ENCODE results near the gene SMCO1. TPM values are rescaled to one million over a fixed set of nuclear protein-coding genes. Genes with fewer than 3 reads are reported as not detected.

SMCO1 gene
- total and polyA plus RNA-seq, 4 donors = not detected

DNA sequence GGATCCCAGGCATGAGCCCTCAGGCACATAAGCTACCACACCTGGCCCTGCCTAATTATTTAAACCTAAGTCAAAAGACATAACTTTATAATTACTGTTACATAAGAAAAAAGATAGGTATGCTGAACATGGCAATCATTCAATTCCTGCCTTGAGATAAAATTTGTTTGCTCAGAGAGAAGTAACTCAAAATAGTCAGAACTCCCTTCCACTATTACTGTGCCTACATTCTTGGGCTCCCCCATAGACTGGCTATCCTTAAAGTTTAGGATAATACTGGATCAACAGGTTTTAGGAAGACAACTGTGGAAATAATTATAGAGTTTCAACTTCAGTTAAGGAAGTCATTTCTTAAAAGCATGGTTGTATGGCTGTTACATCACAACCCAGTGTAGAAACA lies 43.3 kb upstream of the SMCO1 start:
- H3K9me3 ChIP-seq (ENCODE audit: control insufficient read depth in 4 of 4, insufficient read depth in 3 of 4, low read length in 3 of 4) = no peaks in the 10 kb centered on the region
- H3K36me3 ChIP-seq (ENCODE audit: control insufficient read depth in 4 of 4, insufficient read depth in 4 of 4, low read length in 4 of 4) = peaks cover 3 to 15% (median 10%) of the 10 kb centered on the region in 4 donors
- H3K27ac ChIP-seq (ENCODE audit: low read depth in 1 of 2, low read length in 1 of 2) = no peak overlapping the region
- peaks cover 0 to under 1% (median 0%) of the 10 kb centered on the region in 5 donors for H3K4me1 ChIP-seq (ENCODE audit: control insufficient read depth in 5 of 5, insufficient read depth in 5 of 5, low read length in 5 of 5)
- DNase-seq (no peak), ATAC-seq (ENCODE audit: insufficient read depth, low FRiP score) (no peak)
- H3K27me3 ChIP-seq (ENCODE audit: control insufficient read depth in 3 of 3, insufficient read depth in 3 of 3, low read length in 2 of 3) = no peaks in the 10 kb centered on the region
- H3K9ac ChIP-seq (ENCODE audit: insufficient read depth in 1 of 2, low read length in 2 of 2) = no peak overlapping the region
- TF ChIP-seq CTCF (IDR thresholded peaks at IDR 0.05; ENCODE audit: control extremely low read depth, extremely low read depth) = no peak
- H3K4me3 ChIP-seq = no peak overlapping the region

GRCh38 chr3:196557236-196557635 lies 42.1 kb upstream of the SMCO1 start:
- no peak for DNase-seq
- Histone ChIP-seq H3K27me3 (ENCODE audit: control insufficient read depth in 3 of 3, insufficient read depth in 3 of 3, low read length in 2 of 3) (no peaks in the 10 kb centered on the region), H3K4me1 (ENCODE audit: control insufficient read depth in 5 of 5, insufficient read depth in 5 of 5, low read length in 5 of 5) (no peaks in the 10 kb centered on the region), H3K36me3 (ENCODE audit: control insufficient read depth in 4 of 4, insufficient read depth in 4 of 4, low read length in 4 of 4) (peaks cover 3 to 15% (median 11%) of the 10 kb centered on the region in 4 donors), H3K9me3 (ENCODE audit: control insufficient read depth in 4 of 4, insufficient read depth in 3 of 4, low read length in 3 of 4) (no peaks in the 10 kb centered on the region), H3K4me3 (no peak overlapping the region), H3K27ac (ENCODE audit: low read depth in 1 of 2, low read length in 1 of 2) (no peak overlapping the region), H3K9ac (ENCODE audit: insufficient read depth in 1 of 2, low read length in 2 of 2) (no peak overlapping the region)
- no peak for TF ChIP-seq CTCF (IDR thresholded peaks at IDR 0.05; ENCODE audit: control extremely low read depth, extremely low read depth)
- WGBS, 2 donors = 90 to 91% methylated on average over 5 of the region's 5 CpGs
- ATAC-seq (ENCODE audit: insufficient read depth, low FRiP score) = no peak

GRCh38 chr3:196555295-196555694 lies 40.1 kb upstream of the SMCO1 start:
- H3K36me3 ChIP-seq (ENCODE audit: control insufficient read depth in 4 of 4, insufficient read depth in 4 of 4, low read length in 4 of 4) = peaks cover 3 to 11% (median 10%) of the 10 kb centered on the region in 4 donors
- TF ChIP-seq CTCF (IDR thresholded peaks at IDR 0.05; ENCODE audit: control extremely low read depth, extremely low read depth) = no peak
- H3K9ac ChIP-seq (ENCODE audit: insufficient read depth in 1 of 2, low read length in 2 of 2) = no peak overlapping the region
- no peaks in the 10 kb centered on the region for H3K4me1 ChIP-seq (ENCODE audit: control insufficient read depth in 5 of 5, insufficient read depth in 5 of 5, low read length in 5 of 5)
- 83 to 86% methylated on average over 3 of the region's 3 CpGs for WGBS, 2 donors
- H3K4me3 ChIP-seq = no peak overlapping the region
- no peak for DNase-seq
- no peak for ATAC-seq (ENCODE audit: insufficient read depth, low FRiP score)
- H3K9me3 ChIP-seq (ENCODE audit: control insufficient read depth in 4 of 4, insufficient read depth in 3 of 4, low read length in 3 of 4) = no peaks in the 10 kb centered on the region
- no peaks in the 10 kb centered on the region for H3K27me3 ChIP-seq (ENCODE audit: control insufficient read depth in 3 of 3, insufficient read depth in 3 of 3, low read length in 2 of 3)
- H3K27ac ChIP-seq (ENCODE audit: low read depth in 1 of 2, low read length in 1 of 2) = no peak overlapping the region

GRCh38 chr3:196554205-196554604 lies 39.1 kb upstream of the SMCO1 start:
- no peak overlapping the region for H3K27ac ChIP-seq (ENCODE audit: low read depth in 1 of 2, low read length in 1 of 2)
- H3K4me3 ChIP-seq = no peak overlapping the region
- DNase-seq (no peak), ATAC-seq (ENCODE audit: insufficient read depth, low FRiP score) (no peak)
- H3K36me3 ChIP-seq (ENCODE audit: control insufficient read depth in 4 of 4, insufficient read depth in 4 of 4, low read length in 4 of 4) = peaks cover 0 to 7% (median 4%) of the 10 kb centered on the region in 4 donors
- no peak for TF ChIP-seq CTCF (IDR thresholded peaks at IDR 0.05; ENCODE audit: control extremely low read depth, extremely low read depth)
- H3K4me1 ChIP-seq (ENCODE audit: control insufficient read depth in 5 of 5, insufficient read depth in 5 of 5, low read length in 5 of 5) = no peaks in the 10 kb centered on the region
- 35 to 65% methylated on average over 3 of the region's 3 CpGs for WGBS, 2 donors
- H3K9me3 ChIP-seq (ENCODE audit: control insufficient read depth in 4 of 4, insufficient read depth in 3 of 4, low read length in 3 of 4) = no peaks in the 10 kb centered on the region
- no peaks in the 10 kb centered on the region for H3K27me3 ChIP-seq (ENCODE audit: control insufficient read depth in 3 of 3, insufficient read depth in 3 of 3, low read length in 2 of 3)
- no peak overlapping the region for H3K9ac ChIP-seq (ENCODE audit: insufficient read depth in 1 of 2, low read length in 2 of 2)
